Measurements from ENCODE around the gene MAN1C1. TPM values are rescaled to one million over a fixed set of nuclear protein-coding genes. Genes with fewer than 3 reads are reported as not detected.

The MAN1C1 gene
- total RNA-seq, 1 experiment from 2014 or later = 0.40 TPM

DNA sequence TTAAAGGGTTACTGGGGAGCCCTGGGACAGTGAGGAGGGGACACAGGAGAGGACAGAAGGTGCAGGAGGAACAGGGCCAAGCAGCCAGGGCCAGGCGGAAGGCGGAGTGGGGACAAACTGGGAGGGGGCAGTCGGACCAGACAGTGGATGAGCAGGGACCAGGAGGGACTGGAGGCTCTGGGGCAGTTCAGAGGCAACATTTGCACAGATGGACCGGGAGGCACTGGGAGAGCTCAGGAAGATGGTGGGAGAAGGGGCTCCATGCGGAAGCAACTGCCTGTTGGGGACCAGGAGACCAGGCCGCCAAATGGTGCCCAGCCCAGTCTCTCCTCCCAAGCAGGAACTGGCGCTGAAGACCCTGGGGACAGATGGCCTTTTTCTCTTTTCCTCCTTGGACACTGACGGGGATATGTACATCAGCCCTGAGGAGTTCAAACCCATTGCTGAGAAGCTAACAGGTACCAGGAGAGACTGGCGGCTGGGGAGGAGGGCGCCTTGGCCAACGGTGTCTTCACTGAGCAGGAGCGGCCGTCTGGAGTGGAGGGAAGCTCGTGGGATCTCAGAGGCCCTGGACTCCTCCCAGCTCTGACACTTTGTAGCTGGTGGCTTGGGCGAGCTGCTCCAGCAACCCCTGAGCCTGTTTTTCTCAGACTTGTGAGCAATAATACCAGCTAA lies 184.2 kb downstream of the MAN1C1 start:
- no peak for DNase-seq (ENCODE audit: low read depth, low spot score)
- in situ Hi-C loops (cut with HindIII; ENCODE audit: low pct_unique_long_range_greater_than_20kb, low sequenced_read_pairs) = no loop called here

- in situ Hi-C loops (cut with HindIII; ENCODE audit: low pct_unique_long_range_greater_than_20kb, low sequenced_read_pairs) = no loop called here
These were observed 186.3 kb downstream of the MAN1C1 start for GRCh38 chr1:25802915-25803314.

DNA sequence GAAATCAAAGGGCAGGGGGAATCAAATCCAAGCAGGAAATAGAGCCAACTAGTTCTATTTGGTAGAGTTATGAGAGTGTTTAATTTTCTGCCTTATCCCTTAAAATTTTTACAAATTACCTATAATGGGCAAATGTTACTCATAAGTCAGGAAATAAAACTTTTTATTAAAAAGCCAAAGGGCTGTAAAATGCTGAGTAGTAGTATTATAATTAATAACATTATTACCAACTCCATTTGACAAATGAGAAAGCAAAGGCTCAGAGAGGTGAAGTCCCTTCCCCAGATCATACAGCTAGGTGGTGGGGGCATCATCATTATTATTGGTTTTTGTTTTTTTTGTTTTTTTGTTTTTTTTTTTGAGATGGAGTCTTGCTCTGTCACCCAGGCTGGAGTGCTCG lies 186.8 kb downstream of the MAN1C1 start:
- in situ Hi-C loops (cut with HindIII; ENCODE audit: low pct_unique_long_range_greater_than_20kb, low sequenced_read_pairs) = no loop called here
- DNase-seq (ENCODE audit: low read depth, low spot score) = no peak

More at GRCh38 chr1:25802915-25803314, 186.3 kb downstream of the MAN1C1 start:
- DNase-seq (ENCODE audit: low read depth, low spot score) = peak; percentile 41

DNA sequence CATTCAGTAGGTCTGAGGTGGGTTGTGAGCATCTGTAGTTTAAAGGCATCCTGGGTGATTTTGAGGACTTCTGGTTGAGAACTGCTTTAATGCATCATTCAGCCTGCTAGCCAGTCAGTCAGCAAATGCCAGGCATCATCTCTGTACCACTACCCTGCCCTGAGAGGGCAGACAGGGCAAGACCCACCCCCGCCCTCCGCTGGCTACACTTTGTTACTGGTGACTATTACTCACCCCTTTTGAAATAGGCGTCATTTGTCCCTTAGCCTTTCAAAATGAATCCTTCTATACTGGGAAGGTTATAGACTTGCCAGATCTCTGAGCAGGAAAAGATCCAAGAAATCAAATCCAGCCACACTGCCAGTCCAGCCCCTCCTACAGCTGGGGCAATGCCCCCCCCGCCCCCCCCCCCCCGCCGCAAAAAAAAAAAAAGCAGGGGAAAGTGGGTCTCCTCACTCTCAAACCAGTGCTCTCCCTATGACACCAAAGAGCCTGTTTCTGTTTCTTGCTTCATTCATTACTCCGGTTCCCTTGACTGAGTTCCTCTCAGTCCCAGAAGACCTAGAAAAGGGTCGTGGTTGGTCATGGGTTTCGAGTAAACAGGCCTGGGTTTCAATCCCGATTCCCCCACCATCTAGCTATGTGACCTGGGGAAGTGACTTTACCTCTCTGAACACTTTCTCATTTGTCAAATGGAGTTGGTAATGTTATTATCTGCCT lies 187.8 kb downstream of the MAN1C1 start:
- in situ Hi-C loops (cut with HindIII; ENCODE audit: low pct_unique_long_range_greater_than_20kb, low sequenced_read_pairs) = no loop called here
- DNase-seq (ENCODE audit: low read depth, low spot score) = peak; percentile 38

DNA sequence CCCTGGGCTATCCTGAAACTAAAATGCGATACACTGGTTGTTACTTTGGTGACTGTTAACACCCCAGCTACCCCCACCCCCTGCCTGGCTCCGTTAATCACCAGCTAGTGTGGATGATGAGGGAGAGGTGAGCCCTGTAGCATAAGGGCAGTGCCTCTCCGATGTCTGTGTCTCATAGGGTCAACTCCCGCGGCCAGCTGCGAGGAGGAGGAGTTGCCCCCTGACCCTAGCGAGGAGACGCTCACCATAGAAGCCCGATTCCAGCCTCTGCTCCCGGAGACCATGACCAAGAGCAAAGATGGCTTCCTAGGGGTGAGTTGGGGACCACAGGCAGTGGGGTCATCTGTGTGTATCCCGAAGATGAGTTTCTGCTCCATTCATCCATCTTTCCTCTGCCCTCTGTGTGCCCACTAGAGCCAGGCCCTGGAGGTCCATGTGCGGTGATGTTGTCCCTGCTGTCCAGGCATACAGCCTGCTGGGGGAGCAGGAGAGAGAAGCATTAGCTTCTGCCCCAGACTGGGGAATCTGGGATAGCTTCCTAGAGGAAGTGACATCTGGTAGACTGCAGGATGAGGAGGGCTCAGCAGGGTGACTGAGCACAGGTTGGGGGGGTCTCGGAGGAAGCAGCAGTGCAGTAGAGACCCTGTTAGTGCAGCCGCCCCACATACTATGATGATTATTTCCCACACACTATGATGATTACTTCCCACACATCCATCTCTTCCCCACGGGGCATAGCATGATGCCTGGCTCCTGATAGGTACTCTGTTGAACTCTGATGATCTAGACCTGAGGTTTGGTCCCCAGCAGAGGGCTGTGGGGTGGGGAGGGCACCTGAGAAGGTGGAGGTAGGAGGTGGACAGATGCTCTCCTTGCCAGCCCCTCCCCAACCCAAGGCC lies 188.6 kb downstream of the MAN1C1 start:
- DNase-seq (ENCODE audit: low read depth, low spot score) = no peak
- in situ Hi-C loops (cut with HindIII; ENCODE audit: low pct_unique_long_range_greater_than_20kb, low sequenced_read_pairs) = no loop called here

- peak; percentile 78 for DNase-seq (ENCODE audit: low read depth, low spot score)
- in situ Hi-C loops (cut with HindIII; ENCODE audit: low pct_unique_long_range_greater_than_20kb, low sequenced_read_pairs) = no loop called here
These were observed 189.3 kb downstream of the MAN1C1 start for GRCh38 chr1:25805863-25806225.

DNA sequence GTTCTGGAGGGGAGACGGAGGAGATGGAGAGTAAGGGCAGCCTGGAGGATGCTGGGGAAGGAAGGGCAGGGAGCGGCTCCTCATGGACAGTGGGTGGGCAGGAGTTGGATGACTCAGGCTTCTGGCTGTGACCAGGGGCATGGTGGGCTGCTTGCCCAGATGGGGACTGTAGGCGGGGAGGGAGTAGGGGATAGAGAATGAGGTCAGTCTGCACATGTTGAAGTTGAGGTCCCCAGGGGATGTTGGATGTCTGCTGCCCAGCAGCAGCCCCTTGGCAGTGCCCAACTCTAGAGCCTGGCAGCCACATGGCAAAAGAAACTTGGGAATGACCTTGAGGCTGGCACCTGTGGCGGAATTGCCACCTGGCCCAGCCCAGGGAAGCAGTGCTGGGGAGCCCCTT lies 189.8 kb downstream of the MAN1C1 start:
- DNase-seq (ENCODE audit: low read depth, low spot score) = no peak
- in situ Hi-C loops (cut with HindIII; ENCODE audit: low pct_unique_long_range_greater_than_20kb, low sequenced_read_pairs) = no loop called here

- in situ Hi-C loops (cut with HindIII; ENCODE audit: low pct_unique_long_range_greater_than_20kb, low sequenced_read_pairs) = no loop called here
- no peak for DNase-seq (ENCODE audit: low read depth, low spot score)
These were observed 191.1 kb downstream of the MAN1C1 start for GRCh38 chr1:25807480-25808390.

DNA sequence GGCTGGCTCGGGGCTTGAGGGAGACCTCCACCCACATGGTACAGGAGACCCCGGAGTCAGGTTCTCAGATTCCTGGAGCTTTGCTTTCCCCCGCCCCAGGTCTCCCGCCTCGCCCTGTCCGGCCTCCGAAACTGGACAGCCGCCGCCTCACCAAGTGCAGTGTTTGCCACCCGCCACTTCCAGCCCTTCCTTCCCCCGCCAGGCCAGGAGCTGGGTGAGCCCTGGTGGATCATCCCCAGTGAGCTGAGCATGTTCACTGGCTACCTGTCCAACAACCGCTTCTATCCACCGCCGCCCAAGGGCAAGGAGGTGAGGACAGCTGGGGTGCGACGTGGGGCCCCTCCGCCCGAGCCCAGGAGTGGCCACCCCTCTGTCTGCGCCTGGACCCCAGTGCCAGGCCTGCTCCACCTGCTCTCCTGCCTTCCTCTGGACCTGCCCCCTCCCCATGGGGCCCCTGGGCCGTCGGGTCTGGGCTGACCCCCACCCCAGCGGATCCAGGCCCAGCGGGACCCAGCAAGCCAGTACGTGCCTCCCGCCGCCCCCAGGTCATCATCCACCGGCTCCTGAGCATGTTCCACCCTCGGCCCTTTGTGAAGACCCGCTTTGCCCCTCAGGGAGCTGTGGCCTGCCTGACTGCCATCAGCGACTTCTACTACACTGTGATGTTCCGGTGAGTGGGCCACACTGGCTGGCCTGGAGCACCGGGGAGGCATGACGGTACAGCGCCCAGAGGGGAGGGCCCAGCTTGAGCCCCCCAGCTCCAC lies 192.1 kb downstream of the MAN1C1 start:
- DNase-seq (ENCODE audit: low read depth, low spot score) = no peak
- in situ Hi-C loops (cut with HindIII; ENCODE audit: low pct_unique_long_range_greater_than_20kb, low sequenced_read_pairs) = no loop called here

DNA sequence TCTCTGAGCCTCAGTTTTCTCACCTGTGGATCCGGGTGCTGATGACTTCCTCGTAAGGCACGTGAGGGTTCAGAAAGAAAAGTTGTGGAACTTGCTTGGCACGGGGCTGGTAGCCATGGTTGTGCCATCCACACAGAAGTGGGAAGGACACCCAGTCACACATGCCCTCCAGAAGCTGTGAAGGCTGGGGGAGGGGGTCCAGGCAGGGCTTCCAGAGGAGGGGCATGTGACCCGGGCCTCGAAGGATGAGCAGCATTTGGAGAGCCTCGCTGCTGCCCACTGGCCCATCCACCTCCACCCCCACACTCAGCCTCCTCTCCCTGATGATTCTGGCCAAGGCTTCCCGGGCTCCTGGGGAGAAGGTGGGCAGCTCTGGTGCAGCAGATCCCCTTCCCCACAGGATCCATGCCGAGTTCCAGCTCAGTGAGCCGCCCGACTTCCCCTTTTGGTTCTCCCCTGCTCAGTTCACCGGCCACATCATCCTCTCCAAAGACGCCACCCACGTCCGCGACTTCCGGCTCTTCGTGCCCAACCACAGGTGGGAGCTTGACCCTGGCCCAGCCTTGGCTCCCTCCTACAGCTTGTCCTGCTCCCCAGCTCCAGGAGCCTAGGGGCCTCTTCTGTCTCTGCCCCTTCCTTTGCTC lies 192.8 kb downstream of the MAN1C1 start:
- in situ Hi-C loops (cut with HindIII; ENCODE audit: low pct_unique_long_range_greater_than_20kb, low sequenced_read_pairs) = no loop called here
- no peak for DNase-seq (ENCODE audit: low read depth, low spot score)

GRCh38 chr1:25809929-25810328 lies 193.3 kb downstream of the MAN1C1 start:
- in situ Hi-C loops (cut with HindIII; ENCODE audit: low pct_unique_long_range_greater_than_20kb, low sequenced_read_pairs) = no loop called here
- DNase-seq (ENCODE audit: low read depth, low spot score) = no peak

DNA sequence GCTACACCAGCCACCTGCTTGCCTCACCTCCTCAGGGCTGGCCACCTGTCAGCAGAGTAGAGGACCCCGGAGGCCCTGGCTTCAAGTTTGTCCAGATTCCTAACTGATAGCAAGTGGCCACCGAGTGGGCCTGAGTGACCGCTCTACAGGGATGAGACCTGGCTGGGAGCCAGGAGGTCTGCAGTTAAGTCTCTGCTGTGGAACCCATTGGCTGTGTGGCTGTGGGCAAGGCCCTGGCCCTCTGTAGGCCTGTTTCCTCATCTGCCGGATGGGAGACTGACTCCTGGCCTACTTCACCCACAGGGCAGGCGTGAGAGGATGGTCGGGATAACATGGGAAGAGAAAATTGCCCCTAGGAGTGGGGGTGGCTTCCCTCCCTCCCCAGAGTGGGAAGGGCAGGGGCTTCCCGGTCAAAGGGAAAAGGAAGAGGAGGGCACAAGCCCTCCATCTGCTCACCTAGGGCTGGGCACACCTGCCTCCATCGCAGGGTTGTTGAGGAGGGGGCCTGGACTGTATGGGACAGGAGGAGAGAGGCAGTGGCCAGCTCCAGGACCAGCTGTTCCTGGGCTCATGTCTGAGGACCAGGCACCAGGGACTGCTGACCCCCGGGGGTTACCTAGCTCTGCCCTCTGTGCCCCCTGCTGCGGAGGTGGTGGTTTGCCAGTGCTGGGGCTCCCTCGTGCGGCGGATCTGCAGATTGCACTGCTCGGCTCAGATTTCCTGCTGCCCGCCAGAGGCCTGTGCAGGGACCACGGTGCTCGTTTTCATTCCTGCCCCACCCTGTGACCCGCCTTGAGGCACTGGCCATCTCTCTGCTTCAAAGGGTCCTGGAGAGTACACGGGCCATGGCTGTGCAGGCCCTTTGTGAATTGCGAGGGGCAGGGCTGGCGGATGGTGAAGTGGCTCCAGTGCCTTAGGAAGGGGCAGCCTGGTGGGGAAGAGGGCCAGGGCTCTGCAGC lies 194.0 kb downstream of the MAN1C1 start:
- in situ Hi-C loops (cut with HindIII; ENCODE audit: low pct_unique_long_range_greater_than_20kb, low sequenced_read_pairs) = no loop called here
- DNase-seq (ENCODE audit: low read depth, low spot score) = peak; percentile 56

GRCh38 chr1:25811384-25812082 lies 194.9 kb downstream of the MAN1C1 start:
- in situ Hi-C loops (cut with HindIII; ENCODE audit: low pct_unique_long_range_greater_than_20kb, low sequenced_read_pairs) = no loop called here
- DNase-seq (ENCODE audit: low read depth, low spot score) = no peak

DNA sequence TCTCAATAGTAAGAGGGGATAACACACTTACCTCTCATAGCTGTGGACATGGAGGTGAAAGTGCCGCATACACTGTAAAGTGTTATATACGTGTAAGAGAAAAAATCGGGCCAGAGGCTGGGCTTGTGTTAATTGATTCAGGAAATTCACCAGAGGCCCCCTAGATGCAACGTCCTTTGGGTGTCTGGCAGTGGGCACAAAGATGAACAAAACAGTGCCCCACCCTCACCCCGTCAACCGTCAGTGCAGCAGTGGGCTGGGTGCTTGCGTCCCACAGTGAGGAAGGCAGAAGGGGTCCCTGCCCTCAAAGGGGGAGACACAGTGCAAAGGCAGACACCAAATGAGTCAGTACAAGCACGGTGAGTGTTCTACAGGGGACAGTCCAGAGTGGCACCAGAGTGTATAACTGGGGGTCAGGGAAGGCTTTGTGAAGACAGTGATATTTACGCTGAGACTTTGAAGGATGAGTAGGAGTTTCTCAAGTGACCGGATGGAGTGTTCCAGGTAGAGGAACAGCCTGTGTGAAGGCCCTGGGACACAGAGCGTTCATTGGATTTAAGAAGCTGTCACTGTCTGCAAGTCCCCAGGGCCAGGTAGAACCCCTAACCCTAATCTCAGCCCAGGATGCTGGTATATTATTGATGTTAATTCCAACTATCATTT lies 196.6 kb downstream of the MAN1C1 start:
- in situ Hi-C loops (cut with HindIII; ENCODE audit: low pct_unique_long_range_greater_than_20kb, low sequenced_read_pairs) = no loop called here
- DNase-seq (ENCODE audit: low read depth, low spot score) = no peak

Measured in SK-MEL-5 (cell line).